ENCODE results near the gene N4BP2L2. TPM values are rescaled to one million over a fixed set of nuclear protein-coding genes. Genes with fewer than 3 reads are reported as not detected.

The N4BP2L2 gene
- total RNA-seq, 1 experiment from 2014 or later = 89.7 TPM

- intact Hi-C loops (cut with micrococcal nuclease; ENCODE audit: unreplicated experiment) = no loop called here
- no peak overlapping the region for H3K4me3 Mint-ChIP-seq (ENCODE audit: low read depth, unreplicated experiment)
- DNase-seq = no peak
- no peak for TF ChIP-seq CTCF (IDR thresholded peaks at IDR 0.05; ENCODE audit: unreplicated experiment)
- H3K4me1 Mint-ChIP-seq (ENCODE audit: low read depth, unreplicated experiment) = peaks cover 23% of the 10 kb centered on the region
- H3K36me3 Mint-ChIP-seq (ENCODE audit: insufficient read depth, unreplicated experiment) = peaks cover 17% of the 10 kb centered on the region
- H3K27me3 Mint-ChIP-seq (ENCODE audit: unreplicated experiment) = no peaks in the 10 kb centered on the region
- no TSS peak for BruUV-seq (replicated peaks)
- H3K9me3 Mint-ChIP-seq (ENCODE audit: low read depth, unreplicated experiment) = no peaks in the 10 kb centered on the region
- H3K27ac Mint-ChIP-seq (ENCODE audit: unreplicated experiment) = no peak overlapping the region
- CTCF ChIA-PET = interaction anchor here (1.0 kb wide), 1 partner anchor 50 kb away, joined by 5 read pairs; no protein-coding TSS in a partner anchor
Measured at GRCh38 chr13:32530841-32531253, 7.7 kb downstream of the N4BP2L2 start.

DNA sequence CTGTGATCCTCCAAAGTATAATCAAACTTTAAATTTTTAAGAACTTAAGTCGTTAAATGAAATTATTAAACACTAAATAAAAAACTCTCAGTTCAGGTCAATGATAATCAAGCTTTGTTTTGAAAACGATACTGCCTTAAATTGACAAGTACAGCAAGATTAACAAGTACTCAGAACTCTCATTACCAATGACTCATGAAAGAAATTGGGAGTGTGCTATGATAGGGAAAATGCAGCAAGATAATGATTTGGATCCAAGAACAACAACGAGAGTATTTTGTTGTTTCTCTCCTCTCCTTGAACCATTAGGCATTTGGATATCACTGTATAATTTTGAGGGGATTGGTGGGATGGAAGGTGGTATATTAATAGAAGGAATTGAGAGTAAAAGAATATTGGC lies 10.2 kb downstream of the N4BP2L2 start:
- no peaks in the 10 kb centered on the region for H3K9me3 Mint-ChIP-seq (ENCODE audit: low read depth, unreplicated experiment)
- H3K4me3 Mint-ChIP-seq (ENCODE audit: low read depth, unreplicated experiment) = no peak overlapping the region
- no TSS peak for BruUV-seq (replicated peaks)
- peaks cover 19% of the 10 kb centered on the region for H3K36me3 Mint-ChIP-seq (ENCODE audit: insufficient read depth, unreplicated experiment)
- no peak for TF ChIP-seq CTCF (IDR thresholded peaks at IDR 0.05; ENCODE audit: unreplicated experiment)
- intact Hi-C loops (cut with micrococcal nuclease; ENCODE audit: unreplicated experiment) = no loop called here
- CTCF ChIA-PET = interaction anchor here (0.7 kb wide), 1 partner anchor 11 kb away, joined by 4 read pairs; the partner anchor contains the start of gene N4BP2L2
- peak overlapping the region; percentile 51 for H3K27ac Mint-ChIP-seq (ENCODE audit: unreplicated experiment)
- no peaks in the 10 kb centered on the region for H3K27me3 Mint-ChIP-seq (ENCODE audit: unreplicated experiment)
- no peak for DNase-seq
- peaks cover 23% of the 10 kb centered on the region for H3K4me1 Mint-ChIP-seq (ENCODE audit: low read depth, unreplicated experiment)

- no peak for DNase-seq
- H3K4me3 Mint-ChIP-seq (ENCODE audit: low read depth, unreplicated experiment) = no peak overlapping the region
- H3K27ac Mint-ChIP-seq (ENCODE audit: unreplicated experiment) = no peak overlapping the region
- no peaks in the 10 kb centered on the region for H3K9me3 Mint-ChIP-seq (ENCODE audit: low read depth, unreplicated experiment)
- intact Hi-C loops (cut with micrococcal nuclease; ENCODE audit: unreplicated experiment) = no loop called here
- no peaks in the 10 kb centered on the region for H3K27me3 Mint-ChIP-seq (ENCODE audit: unreplicated experiment)
- CTCF ChIA-PET = no interaction called here
- BruUV-seq (replicated peaks) = no TSS peak
- peaks cover 16% of the 10 kb centered on the region for H3K36me3 Mint-ChIP-seq (ENCODE audit: insufficient read depth, unreplicated experiment)
- no peak for TF ChIP-seq CTCF (IDR thresholded peaks at IDR 0.05; ENCODE audit: unreplicated experiment)
- peaks cover 23% of the 10 kb centered on the region for H3K4me1 Mint-ChIP-seq (ENCODE audit: low read depth, unreplicated experiment)
Measured at GRCh38 chr13:32527151-32527550, 11.4 kb downstream of the N4BP2L2 start.

GRCh38 chr13:32525766-32526165 lies 12.8 kb downstream of the N4BP2L2 start:
- Mint-ChIP-seq H3K36me3 (ENCODE audit: insufficient read depth, unreplicated experiment) (peaks cover 22% of the 10 kb centered on the region), H3K9me3 (ENCODE audit: low read depth, unreplicated experiment) (no peaks in the 10 kb centered on the region)
- intact Hi-C loops (cut with micrococcal nuclease; ENCODE audit: unreplicated experiment) = no loop called here

More at GRCh38 chr13:32525766-32526165, 12.8 kb downstream of the N4BP2L2 start:
- H3K27ac Mint-ChIP-seq (ENCODE audit: unreplicated experiment) = no peak overlapping the region
- TF ChIP-seq CTCF (IDR thresholded peaks at IDR 0.05; ENCODE audit: unreplicated experiment) = no peak
- no peak for DNase-seq
- no peak overlapping the region for H3K4me3 Mint-ChIP-seq (ENCODE audit: low read depth, unreplicated experiment)
- CTCF ChIA-PET = interaction anchor here (0.6 kb wide), 1 partner anchor 80 kb away, joined by 4 read pairs; no protein-coding TSS in a partner anchor
- H3K4me1 Mint-ChIP-seq (ENCODE audit: low read depth, unreplicated experiment) = peaks cover 11% of the 10 kb centered on the region
- no TSS peak for BruUV-seq (replicated peaks)
- H3K27me3 Mint-ChIP-seq (ENCODE audit: unreplicated experiment) = no peaks in the 10 kb centered on the region

All from Calu3 (cell line).